Upper lobe of left lung (tissue), 4 donors: Measurements from ENCODE around the gene ARFIP1.

Source experiments
- CTCF ChIP-seq, 6 experiments: fragments of 450-650 bp in 4 of 6; fragments of 200-600 bp in 2 of 6; sonication (generic) in 2 of 6; IDR thresholded peaks; one replicate each; pipeline ENCODE4 v1.5.1; 2016 to 2019; ENCODE audit warnings: antibody characterized with exemption in 6 of 6
- POLR2A ChIP-seq, 4 donors: fragments of 450-650 bp; IDR thresholded peaks; one replicate each; pipeline ENCODE4 v1.5.1; 2016 to 2017; ENCODE audit warnings: antibody characterized with exemption in 4 of 4, mild to moderate bottlenecking in 2 of 4

DNA sequence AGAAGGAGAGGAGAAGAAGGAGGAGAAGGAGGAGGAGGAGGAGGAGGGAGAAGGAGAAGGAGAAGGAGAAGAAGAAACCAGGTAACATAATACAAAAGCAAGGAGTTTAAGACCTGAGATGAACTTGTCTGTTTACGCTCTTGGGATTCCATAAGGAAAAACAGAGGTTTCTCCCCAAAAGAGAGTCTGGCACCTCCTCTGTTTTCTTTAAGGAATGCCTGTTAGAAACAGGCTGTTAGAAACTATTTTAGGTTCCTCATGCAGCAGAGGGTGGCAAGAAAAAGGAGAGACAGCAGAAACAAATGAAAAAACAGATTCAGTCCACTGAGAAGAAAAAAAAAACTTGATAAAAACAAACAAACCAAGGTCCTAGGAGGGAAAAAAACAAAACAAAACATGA lies 146.1 kb downstream of the ARFIP1 start:
- no peak for TF ChIP-seq CTCF (IDR thresholded peaks at IDR 0.05)
- TF ChIP-seq POLR2A (IDR thresholded peaks at IDR 0.05): no peak
